NCI-H69 (cell line): ENCODE results near the gene BORCS6.

Experiments
- DNase-seq: peaks from one replicate; lab custom pipeline; 2025; lab: John Stamatoyannopoulos, UW

Gene BORCS6

GRCh38 chr17:8154608-8155155 is 35.3 kb downstream of the BORCS6 start:
- DNase-seq = no peak

DNA sequence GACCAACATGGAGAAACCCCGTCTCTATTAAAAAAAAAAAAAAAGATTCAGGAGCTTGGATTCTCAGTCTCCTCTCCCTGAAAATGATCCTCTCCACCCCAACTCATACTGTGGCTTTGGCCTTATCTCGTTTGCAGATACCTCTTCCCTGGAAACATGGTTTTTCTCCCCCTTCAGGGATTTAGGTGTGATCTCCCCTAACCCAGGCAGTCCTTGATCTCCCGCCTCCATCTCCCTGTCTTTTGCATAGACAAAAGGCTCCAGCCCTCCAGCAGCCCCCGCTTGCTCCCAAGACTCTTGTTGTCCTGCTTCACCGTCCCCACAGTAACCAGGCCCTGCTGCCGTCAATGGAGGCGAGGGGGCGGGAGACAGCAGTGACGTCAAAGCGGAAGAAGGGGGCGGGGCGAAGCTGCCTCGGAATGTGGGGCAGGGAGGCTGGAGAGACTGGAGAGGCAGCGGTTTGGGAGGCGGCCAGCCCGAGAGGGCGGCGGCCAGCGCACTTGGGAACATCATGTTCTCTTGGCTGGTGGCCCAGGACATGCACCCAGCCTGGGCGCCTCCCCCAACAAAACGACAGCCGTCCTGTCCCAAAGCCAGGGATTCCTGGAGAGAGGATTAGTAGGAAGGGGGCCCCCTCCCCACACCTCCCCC is 35.9 kb downstream of the BORCS6 start:
- peak; percentile 74 for DNase-seq

GRCh38 chr17:8153525-8153956 is 36.4 kb downstream of the BORCS6 start:
- DNase-seq = peak; percentile 24

DNA sequence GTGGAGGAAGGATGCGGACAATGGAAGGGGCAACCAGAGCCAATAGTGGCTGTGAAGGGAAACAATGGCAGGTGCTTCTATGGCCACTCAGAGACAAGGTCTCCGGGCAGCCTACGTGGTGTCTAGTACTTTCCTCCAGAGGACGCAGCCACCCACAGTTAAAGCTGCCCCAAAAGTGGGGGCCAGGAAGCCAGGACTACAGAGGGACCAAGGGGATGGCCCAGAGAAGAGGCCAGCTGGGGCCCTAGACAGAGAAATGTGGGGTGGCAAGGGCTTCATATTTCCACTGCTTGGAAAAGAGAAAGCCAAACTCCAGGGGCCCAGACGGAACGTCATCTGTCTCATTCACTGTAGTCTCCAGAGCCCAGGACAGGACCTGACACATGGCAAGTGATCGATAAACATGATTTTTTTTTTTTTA is 36.9 kb downstream of the BORCS6 start:
- DNase-seq = no peak

DNA sequence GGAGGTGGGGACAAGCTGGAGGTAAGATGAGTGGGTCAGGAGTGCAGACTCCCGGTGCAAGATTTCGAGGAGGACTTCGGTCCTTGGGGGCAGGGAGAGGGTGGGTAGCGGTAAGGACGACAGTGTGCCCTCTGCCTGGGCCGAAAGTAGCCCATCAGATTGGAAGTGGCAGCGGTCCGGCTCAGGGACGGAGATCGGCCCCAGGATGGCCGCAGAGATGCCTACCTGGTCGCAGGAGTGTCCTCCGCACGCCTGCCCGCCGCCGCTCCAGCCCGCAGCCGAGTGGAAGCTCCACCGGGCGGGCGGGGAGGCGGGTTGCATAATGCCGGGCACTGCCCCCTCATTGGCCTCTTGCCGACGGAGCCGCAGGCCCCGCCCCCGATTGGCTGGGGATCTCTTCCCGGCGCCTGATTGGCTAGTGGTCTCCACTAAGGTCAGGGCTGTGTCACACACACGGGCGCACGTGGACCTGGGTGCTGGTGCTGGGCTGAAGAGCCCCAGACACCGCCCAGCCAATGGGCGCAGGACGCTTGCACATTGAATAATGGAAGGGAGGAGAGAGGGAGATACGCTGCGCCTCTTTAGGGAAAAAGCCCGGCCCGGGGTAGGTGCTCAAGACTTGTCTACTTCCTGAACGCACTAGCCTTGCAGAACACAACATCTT is 37.7 kb downstream of the BORCS6 start, which contains the start of gene PER1:
PER1 (minus strand) TSS at position 293 of the 664 bp plus-strand sequence. CDS start 1,698 bp downstream, outside the sequence.
- peak; percentile 92 for DNase-seq

- peak; percentile 28 for DNase-seq
These were observed 38.3 kb downstream of the BORCS6 start for GRCh38 chr17:8151641-8152111.

DNA sequence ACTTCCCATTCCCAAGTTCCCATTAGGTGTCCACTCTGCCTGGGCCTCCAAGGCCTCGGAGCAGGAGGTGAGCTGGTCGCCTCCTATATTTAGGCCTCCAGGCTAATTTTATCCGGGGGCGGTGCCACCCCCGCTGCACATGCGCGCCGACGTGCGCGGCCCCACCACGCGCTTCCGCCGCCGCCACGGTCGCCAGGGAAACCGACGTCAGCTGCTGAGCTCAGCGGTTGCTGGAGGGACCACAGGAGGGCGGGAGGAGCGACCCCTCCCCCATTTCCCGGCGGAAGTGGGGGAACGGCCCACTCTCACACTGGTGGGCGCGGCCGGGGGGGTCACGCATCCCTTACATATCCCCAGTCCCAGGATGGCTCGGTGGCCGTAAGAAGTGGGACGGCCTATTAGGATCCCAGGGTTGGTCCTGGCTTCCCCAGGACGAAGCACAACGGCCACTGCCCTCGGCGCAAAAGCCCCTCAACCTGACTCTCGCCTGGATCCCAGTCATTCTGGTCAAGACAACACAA is 38.8 kb downstream of the BORCS6 start:
- peak; percentile 86 for DNase-seq

DNA sequence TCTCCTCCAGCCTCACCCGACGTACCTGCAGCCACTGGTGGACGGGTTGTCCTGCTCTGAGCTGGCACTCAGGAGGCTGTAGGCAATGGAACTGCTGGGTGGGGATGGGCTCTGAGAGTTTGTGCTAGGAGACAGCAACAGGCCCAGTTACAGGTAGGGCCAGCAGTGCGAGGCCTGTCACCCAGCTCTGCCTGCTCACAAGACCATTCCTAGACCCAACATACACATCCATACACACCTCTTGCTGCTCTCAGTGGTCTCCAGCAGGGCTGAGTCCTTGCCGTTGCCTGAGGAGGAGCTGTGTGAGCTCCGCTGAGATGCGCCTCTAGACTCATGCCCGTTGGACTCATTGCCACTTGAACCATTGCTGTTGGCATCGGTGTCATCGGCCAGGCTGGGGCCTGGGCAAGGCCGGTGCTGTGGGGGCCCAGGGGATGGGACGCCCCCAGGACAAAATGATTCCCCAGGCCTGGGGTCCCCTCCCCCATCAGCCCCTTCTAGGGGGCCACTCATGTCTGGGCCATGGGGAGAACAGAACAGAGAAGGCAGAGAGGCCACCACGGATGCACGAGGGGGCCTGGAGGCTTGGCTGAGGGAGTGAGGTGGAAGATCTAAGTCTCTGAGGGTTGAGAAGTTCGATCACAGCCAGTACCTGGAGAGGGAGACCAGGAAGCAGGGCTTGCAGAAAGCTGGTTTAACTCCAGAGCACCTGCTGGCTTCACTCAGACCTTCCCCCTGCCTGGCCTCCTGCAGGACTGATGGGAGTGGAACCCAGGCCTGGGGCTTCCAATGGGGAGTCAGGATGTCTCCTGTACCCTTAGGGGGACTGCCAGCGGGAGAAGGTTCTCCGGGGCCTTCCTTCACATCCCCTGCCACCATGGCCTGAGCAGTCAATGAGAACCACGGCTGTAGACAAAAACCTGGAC is 39.5 kb downstream of the BORCS6 start:
- DNase-seq = peak; percentile 30

DNA sequence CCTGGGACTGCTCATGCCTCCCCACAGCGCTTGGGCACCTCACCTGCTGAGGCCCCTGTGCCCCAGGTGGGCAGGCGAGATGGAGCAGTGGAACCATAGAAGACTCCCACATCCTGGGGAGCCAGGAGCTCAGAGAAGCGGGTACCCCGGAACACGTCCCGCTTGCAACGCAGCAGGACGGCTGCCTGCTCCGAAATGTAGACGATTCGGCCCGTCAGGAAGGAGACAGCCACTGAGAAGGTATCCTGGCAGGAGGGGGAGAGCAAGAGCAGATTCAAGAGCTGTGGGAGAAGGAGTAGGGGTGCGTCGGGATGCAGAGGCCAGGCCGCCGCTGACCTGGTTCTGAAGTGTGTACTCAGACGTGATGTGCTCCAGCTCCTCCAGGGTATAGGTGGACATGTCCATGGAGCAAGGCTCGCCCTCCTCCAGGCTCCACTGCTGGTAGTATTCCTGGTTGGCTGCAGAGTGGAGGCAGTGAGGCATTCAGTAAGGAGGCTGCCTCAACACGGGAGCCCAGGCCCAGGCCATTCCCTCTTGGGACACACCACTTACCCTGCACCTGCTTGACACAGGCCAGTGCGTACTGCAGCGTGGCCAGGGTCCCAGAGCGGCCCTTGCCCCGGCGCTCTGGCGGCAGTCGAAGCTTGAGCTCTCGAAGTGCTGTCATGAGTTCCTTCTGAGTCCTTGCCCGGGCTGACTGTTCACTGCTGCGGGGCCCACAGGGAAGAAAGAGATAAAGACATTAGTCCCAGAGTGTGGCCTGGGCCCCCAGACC is 40.4 kb downstream of the BORCS6 start:
- DNase-seq = no peak

- no peak for DNase-seq
These were observed 41.4 kb downstream of the BORCS6 start for GRCh38 chr17:8148560-8148959.

GRCh38 chr17:8147805-8148404 is 42.1 kb downstream of the BORCS6 start:
- no peak for DNase-seq

GRCh38 chr17:8147141-8147804 is 42.7 kb downstream of the BORCS6 start:
- no peak for DNase-seq

GRCh38 chr17:8146381-8147140 is 43.4 kb downstream of the BORCS6 start:
- no peak for DNase-seq

DNA sequence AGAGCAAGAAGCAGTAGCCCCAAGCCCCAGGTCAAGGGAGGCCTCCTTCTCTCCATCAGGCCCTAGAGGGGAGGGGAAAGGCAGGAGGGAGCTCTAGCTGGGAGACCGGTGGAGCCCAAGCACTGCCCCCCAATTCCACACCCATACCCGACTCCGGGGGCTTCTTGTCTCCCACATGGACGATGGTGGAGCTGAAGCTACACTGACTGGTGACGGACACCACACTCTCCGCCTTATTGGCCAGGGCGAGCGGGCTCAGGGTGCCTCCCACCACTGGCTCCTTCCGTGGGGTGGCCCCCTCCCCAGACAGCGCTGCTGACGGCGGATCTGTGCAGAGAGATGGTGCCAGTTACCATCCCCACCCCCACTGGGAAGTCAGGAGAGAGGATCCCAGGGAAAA is 44.2 kb downstream of the BORCS6 start:
- no peak for DNase-seq

- DNase-seq = no peak
These were observed 45.4 kb downstream of the BORCS6 start for GRCh38 chr17:8144401-8145231.

- no peak for DNase-seq
These were observed 46.2 kb downstream of the BORCS6 start for GRCh38 chr17:8143581-8144400.

GRCh38 chr17:8142887-8143580 is 46.9 kb downstream of the BORCS6 start:
- no peak for DNase-seq
